Upper lobe of left lung (tissue), 4 donors: ENCODE measurements around the gene FMNL2.

Experiments used
- CTCF ChIP-seq, 6 experiments: fragments of 450-650 bp in 4 of 6; fragments of 200-600 bp in 2 of 6; sonication (generic) in 2 of 6; IDR thresholded peaks; one replicate each; pipeline ENCODE4 v1.5.1; 2016 to 2019; ENCODE audit warnings: antibody characterized with exemption in 6 of 6
- EP300 ChIP-seq, 4 donors: sonication (generic); formaldehyde crosslinking; IDR thresholded peaks; one replicate each; pipeline ENCODE4 v1.5.1; 2017; ENCODE audit warnings: antibody characterized with exemption in 4 of 4, control low read depth in 2 of 4
- POLR2AphosphoS5 ChIP-seq, 2 donors: sonication (generic); formaldehyde crosslinking; IDR thresholded peaks; one replicate each; pipeline ENCODE4 v1.5.1; 2017; ENCODE audit warnings: antibody characterized with exemption in 2 of 2

- TF ChIP-seq CTCF (IDR thresholded peaks at IDR 0.05) (no peak), POLR2AphosphoS5 (IDR thresholded peaks at IDR 0.05) (no peak), EP300 (IDR thresholded peaks at IDR 0.05) (no peak)
These were observed 98.3 kb downstream of the FMNL2 start for GRCh38 chr2:152433289-152433688.
